ENCODE measurements around the gene GKN2.

The GKN2 gene, protein sequence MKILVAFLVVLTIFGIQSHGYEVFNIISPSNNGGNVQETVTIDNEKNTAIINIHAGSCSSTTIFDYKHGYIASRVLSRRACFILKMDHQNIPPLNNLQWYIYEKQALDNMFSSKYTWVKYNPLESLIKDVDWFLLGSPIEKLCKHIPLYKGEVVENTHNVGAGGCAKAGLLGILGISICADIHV

DNA sequence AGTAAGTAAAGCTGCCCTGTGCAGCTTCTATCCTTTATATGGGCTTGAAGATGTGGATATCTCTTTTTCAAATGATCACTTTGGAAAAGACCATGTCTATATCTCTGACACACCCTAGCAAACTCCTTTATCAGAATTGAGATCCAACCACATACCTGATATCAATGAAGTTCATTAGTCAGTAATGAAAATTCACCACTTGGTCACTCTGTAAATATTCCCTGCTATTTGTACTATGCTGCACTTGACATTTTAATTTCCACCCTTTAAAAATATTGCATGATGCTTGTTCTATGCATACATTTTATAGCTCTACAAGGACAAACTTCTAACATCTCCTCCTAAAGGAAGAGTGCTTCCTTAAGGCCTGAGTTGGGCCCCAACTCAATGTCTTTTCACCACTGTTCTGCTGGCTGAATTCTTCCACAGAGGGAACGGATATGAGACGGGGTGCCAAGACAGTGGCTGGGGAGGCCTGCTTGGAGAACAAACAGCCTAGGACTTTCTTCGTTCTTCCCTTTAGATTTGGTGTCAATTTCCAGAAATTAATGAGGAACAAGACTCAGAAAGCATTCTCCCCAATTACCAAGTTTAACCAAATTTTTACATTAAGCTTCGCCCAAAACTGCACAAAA is at the start of gene GKN2:
GKN2 (minus strand) TSS at position 7 of the 635 bp plus-strand sequence. CDS start 32 bp downstream, outside the sequence.
- DNase-seq (ENCODE audit: low read depth), result no peak
- TF ChIP-seq, protein P1, sequence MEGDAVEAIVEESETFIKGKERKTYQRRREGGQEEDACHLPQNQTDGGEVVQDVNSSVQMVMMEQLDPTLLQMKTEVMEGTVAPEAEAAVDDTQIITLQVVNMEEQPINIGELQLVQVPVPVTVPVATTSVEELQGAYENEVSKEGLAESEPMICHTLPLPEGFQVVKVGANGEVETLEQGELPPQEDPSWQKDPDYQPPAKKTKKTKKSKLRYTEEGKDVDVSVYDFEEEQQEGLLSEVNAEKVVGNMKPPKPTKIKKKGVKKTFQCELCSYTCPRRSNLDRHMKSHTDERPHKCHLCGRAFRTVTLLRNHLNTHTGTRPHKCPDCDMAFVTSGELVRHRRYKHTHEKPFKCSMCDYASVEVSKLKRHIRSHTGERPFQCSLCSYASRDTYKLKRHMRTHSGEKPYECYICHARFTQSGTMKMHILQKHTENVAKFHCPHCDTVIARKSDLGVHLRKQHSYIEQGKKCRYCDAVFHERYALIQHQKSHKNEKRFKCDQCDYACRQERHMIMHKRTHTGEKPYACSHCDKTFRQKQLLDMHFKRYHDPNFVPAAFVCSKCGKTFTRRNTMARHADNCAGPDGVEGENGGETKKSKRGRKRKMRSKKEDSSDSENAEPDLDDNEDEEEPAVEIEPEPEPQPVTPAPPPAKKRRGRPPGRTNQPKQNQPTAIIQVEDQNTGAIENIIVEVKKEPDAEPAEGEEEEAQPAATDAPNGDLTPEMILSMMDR (conservative IDR thresholded peaks at IDR 0.05; ENCODE audit: control insufficient read depth, insufficient read depth, low read depth, low read length), result no peak

DNA sequence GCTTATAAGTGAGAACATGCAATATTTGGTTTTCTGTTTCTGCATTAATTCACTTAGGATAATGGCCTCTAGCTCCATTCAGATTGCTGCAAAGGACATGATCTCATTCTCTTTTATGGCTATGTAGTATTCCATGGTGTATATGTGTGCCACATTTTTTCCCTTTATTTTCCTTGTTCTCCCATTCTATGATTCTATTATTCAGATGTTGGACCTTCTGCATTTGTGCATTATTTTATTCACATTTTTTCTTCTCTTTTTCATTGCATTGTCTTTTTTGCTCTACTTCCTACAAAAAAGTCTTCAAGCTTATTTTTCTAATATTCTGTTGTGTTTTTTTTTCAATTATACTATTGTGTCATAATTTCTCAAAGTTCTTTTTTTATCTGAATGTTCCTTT is 49.2 kb upstream of the GKN2 start:
- TF ChIP-seq, protein P1 (conservative IDR thresholded peaks at IDR 0.05; ENCODE audit: control insufficient read depth, insufficient read depth, low read depth, low read length), result no peak
- no peak for DNase-seq (ENCODE audit: low read depth)

More for the DNA sequence above, at the start of gene GKN2:
- no peak within 1 kb of the TSS for H3K4me3 ChIP-seq (ENCODE audit: control insufficient read depth, low read depth, low read length)

DNA sequence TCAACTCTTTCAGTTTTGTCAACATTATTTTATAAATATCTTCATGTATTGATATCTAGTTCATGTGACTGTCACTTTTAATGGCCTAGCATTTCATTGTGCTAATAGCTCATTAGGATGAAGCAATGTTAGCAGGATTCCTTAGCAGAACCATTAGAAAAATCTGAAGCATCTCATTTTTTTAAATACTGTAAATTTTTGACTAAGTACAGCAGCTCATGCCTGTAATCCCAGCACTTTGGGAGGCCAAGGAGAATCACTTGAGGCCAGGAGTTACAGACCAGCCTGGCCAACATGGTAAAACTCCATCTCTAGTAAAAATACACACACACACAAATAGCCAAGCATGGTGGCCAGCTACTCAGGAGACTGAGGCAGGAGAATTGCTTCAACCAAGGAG is 44.7 kb upstream of the GKN2 start:
- no peak for DNase-seq (ENCODE audit: low read depth)
- TF ChIP-seq, protein P1 (conservative IDR thresholded peaks at IDR 0.05; ENCODE audit: control insufficient read depth, insufficient read depth, low read depth, low read length), result no peak
- H3K4me3 ChIP-seq (ENCODE audit: control insufficient read depth, low read depth, low read length), result no peak overlapping the region

More for the DNA sequence above, 49.2 kb upstream of the GKN2 start:
- H3K4me3 ChIP-seq (ENCODE audit: control insufficient read depth, low read depth, low read length), result no peak overlapping the region

DNA sequence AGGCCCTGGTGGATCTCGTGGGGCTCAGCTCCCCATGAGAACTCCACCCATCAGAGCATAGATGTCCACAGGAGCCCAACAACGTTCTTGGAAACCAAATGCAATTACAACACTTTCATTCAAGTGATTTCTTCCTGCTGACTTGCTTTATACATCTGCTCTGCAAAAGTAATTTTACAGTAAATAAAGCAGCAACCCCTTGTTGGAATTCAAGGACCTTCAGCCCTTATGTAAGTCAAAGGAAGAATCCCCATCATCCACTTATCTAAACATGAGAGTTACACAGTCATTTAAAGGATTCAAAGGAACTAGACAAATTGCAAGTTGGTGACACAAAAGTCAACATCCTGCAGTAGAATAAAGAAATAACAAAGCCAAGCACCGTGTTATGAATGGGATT is 43.2 kb upstream of the GKN2 start:
- TF ChIP-seq, protein P1 (conservative IDR thresholded peaks at IDR 0.05; ENCODE audit: control insufficient read depth, insufficient read depth, low read depth, low read length), result no peak
- H3K4me3 ChIP-seq (ENCODE audit: control insufficient read depth, low read depth, low read length), result no peak overlapping the region
- no peak for DNase-seq (ENCODE audit: low read depth)

DNA sequence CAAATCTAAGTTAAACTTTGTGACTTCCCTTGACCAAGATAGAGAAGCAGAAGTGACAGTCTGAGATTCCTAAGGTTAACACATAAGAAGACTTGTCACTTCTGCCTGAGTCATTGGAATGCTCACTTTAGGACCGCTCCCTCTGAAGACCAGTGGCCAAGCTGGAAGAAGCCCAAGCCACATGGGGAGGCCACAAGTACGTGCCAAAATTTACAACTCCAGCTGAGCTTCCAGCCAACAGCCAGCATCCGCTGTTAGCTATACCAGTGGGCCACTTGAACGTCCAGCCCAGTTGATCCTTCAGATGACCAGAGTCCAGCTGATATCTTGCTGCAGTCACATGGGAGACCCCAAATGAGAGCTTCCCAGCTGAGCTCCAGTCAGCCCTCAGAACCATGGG is 42.2 kb upstream of the GKN2 start:
- TF ChIP-seq, protein P1 (conservative IDR thresholded peaks at IDR 0.05; ENCODE audit: control insufficient read depth, insufficient read depth, low read depth, low read length), result no peak
- DNase-seq (ENCODE audit: low read depth), result peak; percentile 81

DNA sequence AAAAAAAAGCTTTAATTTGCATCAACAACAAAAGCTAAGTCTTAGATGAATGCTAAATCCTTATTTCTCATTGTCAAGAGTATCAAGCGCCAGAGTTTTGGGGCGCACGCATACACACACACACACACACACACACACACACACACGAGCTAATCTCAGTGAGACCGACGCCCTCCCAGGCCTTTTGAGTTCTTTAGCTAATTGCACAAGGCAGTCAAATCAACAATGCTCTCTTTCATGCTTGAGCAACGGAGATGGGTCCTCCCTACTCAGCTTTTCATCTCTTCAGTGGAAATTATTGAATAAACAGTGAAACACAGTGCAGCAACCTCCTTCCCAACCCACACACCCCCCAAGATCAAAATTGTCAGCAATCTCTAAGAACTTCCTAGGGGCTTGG is 41.0 kb upstream of the GKN2 start:
- DNase-seq (ENCODE audit: low read depth), result no peak
- H3K4me3 ChIP-seq (ENCODE audit: control insufficient read depth, low read depth, low read length), result no peak overlapping the region
- TF ChIP-seq, protein P1 (conservative IDR thresholded peaks at IDR 0.05; ENCODE audit: control insufficient read depth, insufficient read depth, low read depth, low read length), result no peak

More for the DNA sequence above, 42.2 kb upstream of the GKN2 start:
- no peak overlapping the region for H3K4me3 ChIP-seq (ENCODE audit: control insufficient read depth, low read depth, low read length)

Measured in fibroblast of mammary gland (primary cell).